GM18873 (cell line): Measurements from ENCODE around the gene GSTM5.
A peak's percentile ranks its signal among the peaks of the same experiment; 100 is the strongest.
"Not testable (repeated sequence)": the region's sequence is repeated elsewhere in the genome, so short reads cannot be mapped to it uniquely, and the experiment has no call there.

Source experiments
- ATAC-seq: cut with Tn5 transposase; IDR thresholded peaks from one replicate; pipeline ENCODE4 v1.9.1; 2021; ENCODE audit warnings: mild to moderate bottlenecking, moderate library complexity, moderate number of reproducible peaks; ENCODE audit not compliant: unreplicated experiment, low FRiP score

GSTM5 gene

GRCh38 chr1:109726007-109726406 is 14.0 kb downstream of the GSTM5 start:
- no peak for ATAC-seq

- ATAC-seq: no peak
Measured at GRCh38 chr1:109726728-109727373, 14.8 kb downstream of the GSTM5 start.

- ATAC-seq: no peak
Measured at GRCh38 chr1:109728870-109729269, 16.8 kb downstream of the GSTM5 start.

GRCh38 chr1:109730666-109731065 is 18.6 kb downstream of the GSTM5 start:
- ATAC-seq: no peak

GRCh38 chr1:109732390-109732881 is 20.4 kb downstream of the GSTM5 start:
- ATAC-seq: no peak

GRCh38 chr1:109733236-109733870 is 21.3 kb downstream of the GSTM5 start:
- no peak for ATAC-seq

- peak; percentile 64 for ATAC-seq
Measured at GRCh38 chr1:109739738-109740614, 27.9 kb downstream of the GSTM5 start.

- ATAC-seq: no peak
Measured at GRCh38 chr1:109740615-109741373, 28.7 kb downstream of the GSTM5 start, which contains the start of gene GSTM3. TSS of gene GSTM3 (minus strand) at chr1:109741038. CDS start at chr1:109740287, 751 bp downstream.

- not testable (repeated sequence) for ATAC-seq
Measured at GRCh38 chr1:109748311-109748710, 36.3 kb downstream of the GSTM5 start.

- no peak for ATAC-seq
Measured at GRCh38 chr1:109749221-109749620, 37.2 kb downstream of the GSTM5 start.

- ATAC-seq: no peak
Measured at GRCh38 chr1:109750241-109750882, 38.3 kb downstream of the GSTM5 start.

GRCh38 chr1:109750920-109751319 is 38.9 kb downstream of the GSTM5 start:
- ATAC-seq: no peak

- ATAC-seq: no peak
Measured at GRCh38 chr1:109751531-109752260, 39.6 kb downstream of the GSTM5 start.

- no peak for ATAC-seq
Measured at GRCh38 chr1:109754738-109755137, 42.7 kb downstream of the GSTM5 start.

GRCh38 chr1:109756325-109756724 is 44.3 kb downstream of the GSTM5 start:
- not testable (repeated sequence) for ATAC-seq

GRCh38 chr1:109756848-109757521 is 44.9 kb downstream of the GSTM5 start:
- no peak for ATAC-seq

GRCh38 chr1:109757936-109758786 is 46.1 kb downstream of the GSTM5 start:
- no peak for ATAC-seq
